HG03159 (cell line): Measurements from ENCODE around the gene SUPT3H.

Experiments used
- ATAC-seq: cut with Tn5 transposase; IDR thresholded peaks from one replicate; pipeline ENCODE4 v1.9.1; 2021; ENCODE audit warnings: mild to moderate bottlenecking, moderate library complexity; ENCODE audit not compliant: unreplicated experiment

SUPT3H gene

GRCh38 chr6:45377554-45378333 is at the start of gene SUPT3H:
Gene SUPT3H, minus strand, starts transcription at chr6:45377934.
- ATAC-seq: peak; percentile 93

- no peak for ATAC-seq
Measured at GRCh38 chr6:45426251-45426650, 48.5 kb upstream of the SUPT3H start.

- ATAC-seq: no peak
Measured at GRCh38 chr6:45424451-45424861, 46.7 kb upstream of the SUPT3H start.

GRCh38 chr6:45423824-45424450 is 46.2 kb upstream of the SUPT3H start:
- no peak for ATAC-seq

- no peak for ATAC-seq
Measured at GRCh38 chr6:45423111-45423823, 45.5 kb upstream of the SUPT3H start.

GRCh38 chr6:45422503-45423110 is 44.9 kb upstream of the SUPT3H start:
- ATAC-seq: no peak

GRCh38 chr6:45421709-45422502 is 44.2 kb upstream of the SUPT3H start:
- ATAC-seq: no peak

GRCh38 chr6:45420909-45421708 is 43.4 kb upstream of the SUPT3H start:
- ATAC-seq: no peak

- ATAC-seq: no peak
Measured at GRCh38 chr6:45420083-45420908, 42.6 kb upstream of the SUPT3H start.

- ATAC-seq: no peak
Measured at GRCh38 chr6:45419571-45420082, 41.9 kb upstream of the SUPT3H start.

- no peak for ATAC-seq
Measured at GRCh38 chr6:45417436-45417835, 39.7 kb upstream of the SUPT3H start.

GRCh38 chr6:45416700-45417099 is 39.0 kb upstream of the SUPT3H start:
- no peak for ATAC-seq

- no peak for ATAC-seq
Measured at GRCh38 chr6:45415788-45416518, 38.2 kb upstream of the SUPT3H start.

GRCh38 chr6:45415315-45415714 is 37.6 kb upstream of the SUPT3H start:
- ATAC-seq: no peak

GRCh38 chr6:45411959-45412358 is 34.2 kb upstream of the SUPT3H start:
- no peak for ATAC-seq

GRCh38 chr6:45400021-45400420 is 22.3 kb upstream of the SUPT3H start:
- ATAC-seq: no peak

- no peak for ATAC-seq
Measured at GRCh38 chr6:45398075-45398813, 20.5 kb upstream of the SUPT3H start.
